Measurements from ENCODE around the gene PRTN3. TPM values are rescaled to one million over a fixed set of nuclear protein-coding genes. Genes with fewer than 3 reads are reported as not detected.

The PRTN3 gene
- total RNA-seq, 1 experiment from 2014 or later: 2.7 TPM

GRCh38 chr19:805166-805551, 35.6 kb upstream of the PRTN3 start:
- Histone ChIP-seq H2AFZ (ENCODE audit: low read depth, low read length, poor library complexity, severe bottlenecking) (no peak overlapping the region), H3K4me1 (ENCODE audit: control insufficient read depth in 1 of 2, insufficient read depth in 2 of 2, low read length in 2 of 2) (peaks cover 7 to 15% of the 10 kb centered on the region in 2 experiments), H3K4me2 (ENCODE audit: low read length) (no peak overlapping the region), H3K9me3 (ENCODE audit: control insufficient read depth in 1 of 2, insufficient read depth in 1 of 2, low read depth in 1 of 2, low read length in 2 of 2) (no peaks in the 10 kb centered on the region), H3K9me2 (ENCODE audit: insufficient read depth) (no peaks in the 10 kb centered on the region), H3K4me3 (replicated peaks in 1 of 2; ENCODE audit: low read depth in 1 of 2, low read length in 2 of 2) (no peak overlapping the region), H3K36me3 (ENCODE audit: control insufficient read depth in 1 of 2, insufficient read depth in 2 of 2, low read length in 2 of 2) (peaks cover 70 to 96% of the 10 kb centered on the region in 2 experiments; a peak in 3 of 4 replicates), H3K79me2 (ENCODE audit: insufficient read depth, low read length) (peaks cover 100% of the 10 kb centered on the region), H3K9ac (ENCODE audit: low read length) (no peak overlapping the region), H3K27ac (ENCODE audit: low read depth, low read length) (peak overlapping the region; percentile 22; the same call in 1 of the 2 replicates), H3K27me3 (ENCODE audit: insufficient read depth, low read length) (no peaks in the 10 kb centered on the region), H4K20me1 (ENCODE audit: insufficient read depth) (peaks cover 55% of the 10 kb centered on the region; the same call in 1 of the 2 replicates)
- intact Hi-C loops (cut with micrococcal nuclease): no loop called here
- ChIA-PET RAD21 (ENCODE audit: low non-redundant PET in 1 of 2, low total read pairs in 2 of 2, uncharacterized antibody in 2 of 2, unreplicated experiment in 2 of 2) (no interaction called here), CTCF (no interaction called here), POLR2A (no interaction called here)
- no TSS peak for BruUV-seq (replicated peaks)
- DNase-seq (ENCODE audit: low read depth, low spot score) (no peak), ATAC-seq (no peak)
- TF ChIP-seq CTCF (IDR thresholded peaks at IDR 0.05 in 2 of 3, conservative IDR thresholded peaks at IDR 0.05 in 1 of 3; ENCODE audit: borderline replicate concordance in 1 of 3, insufficient read depth in 1 of 3, low read depth in 2 of 3, low read length in 2 of 3) (no peak), EZH2phosphoT487 (IDR thresholded peaks at IDR 0.05; ENCODE audit: borderline replicate concordance) (no peak), CBX3 (IDR thresholded peaks at IDR 0.05; ENCODE audit: low read depth) (no peak), EZH2 (IDR thresholded peaks at IDR 0.05) (no peak), ZFX (IDR thresholded peaks at IDR 0.05) (no peak), TCF7L2 (IDR thresholded peaks at IDR 0.05; ENCODE audit: borderline replicate concordance, extremely low read depth, insufficient read depth, insufficient read length) (no peak), CEBPB (IDR thresholded peaks at IDR 0.05; ENCODE audit: low read depth) (no peak), EGR1 (IDR thresholded peaks at IDR 0.05; ENCODE audit: low read depth) (no peak), FOSL1 (IDR thresholded peaks at IDR 0.05; ENCODE audit: low read depth) (no peak), SRF (IDR thresholded peaks at IDR 0.05; ENCODE audit: low read depth) (no peak), MAX (IDR thresholded peaks at IDR 0.05) (no peak), ELF1 (IDR thresholded peaks at IDR 0.05; ENCODE audit: borderline replicate concordance, low read depth) (no peak), JUND (IDR thresholded peaks at IDR 0.05) (no peak), RAD21 (IDR thresholded peaks at IDR 0.05; ENCODE audit: low read depth) (no peak)

All from HCT116 (cell line).